ENCODE measurements around the gene RAB26. TPM values are rescaled to one million over a fixed set of nuclear protein-coding genes. Genes with fewer than 3 reads are reported as not detected.

The RAB26 gene
- total RNA-seq, 3 donors from 2014 or later, result 3.5 to 3.9 TPM; not detected in 1

- Histone ChIP-seq H3K27me3 (no peaks in the 10 kb centered on the region), H3K27ac (peak overlapping the region; percentile 84 to 97), H3K36me3 (no peaks in the 10 kb centered on the region), H3K4me3 (peak overlapping the region; percentile 66 to 90 (median 89)), H3K9me3 (no peaks in the 10 kb centered on the region), H3K4me1 (peaks cover 52 to 57% of the 10 kb centered on the region in 2 donors)
- no peak for DNase-seq (ENCODE audit: low spot score in 2 of 2)
- intact Hi-C loops (cut with DNase I; ENCODE audit: low total_unique reads), result no loop called here
- no peak for TF ChIP-seq CTCF (IDR thresholded peaks at IDR 0.05)
- no peak for TF ChIP-seq POLR2AphosphoS5 (IDR thresholded peaks at IDR 0.05)
- TF ChIP-seq POLR2A (IDR thresholded peaks at IDR 0.05), result no peak
Measured at GRCh38 chr16:2156849-2157224, 8.4 kb downstream of the RAB26 start.

- Histone ChIP-seq H3K4me1 (peaks cover 53 to 58% of the 10 kb centered on the region in 2 donors), H3K36me3 (no peaks in the 10 kb centered on the region), H3K9me3 (no peaks in the 10 kb centered on the region), H3K4me3 (peak overlapping the region in 1 of 3 donors; percentile 89), H3K27me3 (no peaks in the 10 kb centered on the region), H3K27ac (peak overlapping the region; percentile 84 to 97)
- peak in 1 of 2 donors; percentile 55 for DNase-seq (ENCODE audit: low spot score in 2 of 2)
- intact Hi-C loops (cut with DNase I; ENCODE audit: low total_unique reads), result no loop called here
- TF ChIP-seq POLR2A (IDR thresholded peaks at IDR 0.05), result no peak
- no peak for TF ChIP-seq POLR2AphosphoS5 (IDR thresholded peaks at IDR 0.05)
- no peak for TF ChIP-seq CTCF (IDR thresholded peaks at IDR 0.05)
Measured at GRCh38 chr16:2157480-2158261, 9.2 kb downstream of the RAB26 start.

- H3K27ac ChIP-seq, result peak overlapping the region; percentile 84 to 97
Measured at GRCh38 chr16:2158262-2158638, 9.8 kb downstream of the RAB26 start.

GRCh38 chr16:2159175-2159838 lies 10.9 kb downstream of the RAB26 start:
- Histone ChIP-seq H3K27me3 (no peaks in the 10 kb centered on the region), H3K9me3 (no peaks in the 10 kb centered on the region), H3K36me3 (no peaks in the 10 kb centered on the region), H3K4me3 (peak overlapping the region; percentile 21 to 89 (median 38)), H3K27ac (peak overlapping the region; percentile 84 to 97), H3K4me1 (peaks cover 37 to 53% of the 10 kb centered on the region in 2 donors)
- intact Hi-C loops (cut with DNase I; ENCODE audit: low total_unique reads), result no loop called here
- DNase-seq (ENCODE audit: low spot score in 2 of 2), result no peak
- TF ChIP-seq CTCF (IDR thresholded peaks at IDR 0.05), result no peak

More at GRCh38 chr16:2158262-2158638, 9.8 kb downstream of the RAB26 start:
- no peak for TF ChIP-seq POLR2A (IDR thresholded peaks at IDR 0.05)
- TF ChIP-seq CTCF (IDR thresholded peaks at IDR 0.05), result no peak
- TF ChIP-seq POLR2AphosphoS5 (IDR thresholded peaks at IDR 0.05), result no peak
- intact Hi-C loops (cut with DNase I; ENCODE audit: low total_unique reads), result no loop called here
- H3K4me3 ChIP-seq, result peak overlapping the region in 1 of 3 donors; percentile 89
- peaks cover 47 to 58% of the 10 kb centered on the region in 2 donors for H3K4me1 ChIP-seq
- H3K36me3 ChIP-seq, result no peaks in the 10 kb centered on the region
- no peak for DNase-seq (ENCODE audit: low spot score in 2 of 2)
- no peaks in the 10 kb centered on the region for H3K9me3 ChIP-seq
- no peaks in the 10 kb centered on the region for H3K27me3 ChIP-seq

Measured in breast epithelium (tissue), 4 donors.